GM23248 (cell line): ENCODE results near the gene CITED4. TPM values are rescaled to one million over a fixed set of nuclear protein-coding genes. Genes with fewer than 3 reads are reported as not detected.

Experiments
- DNase-seq: peaks from one replicate; pipeline ENCODE4 v3.0.0-alpha.2; 2015
- H2AFZ ChIP-seq: fragments of 200-600 bp; sonication (generic); 2 replicates; pipeline ENCODE4 v1.6.1; 2016; ENCODE audit warnings: antibody characterized with exemption
- H3F3A ChIP-seq: fragments of 200-600 bp; sonication (generic); 2 replicates; pipeline ENCODE4 v1.6.1; 2016; ENCODE audit warnings: mild to moderate bottlenecking, antibody characterized with exemption, mixed run types; ENCODE audit not compliant: insufficient read depth
- H3K27ac ChIP-seq: fragments of 200-600 bp; sonication (generic); 2 replicates; pipeline ENCODE4 v1.5.1; 2016; ENCODE audit warnings: mild to moderate bottlenecking
- H3K27me3 ChIP-seq: fragments of 200-600 bp; sonication (generic); replicated peaks from 2 replicates; pipeline ENCODE4 v1.6.1; 2016; ENCODE audit warnings: mild to moderate bottlenecking; ENCODE audit not compliant: insufficient read depth
- H3K36me3 ChIP-seq: fragments of 200-600 bp; sonication (generic); 2 replicates; pipeline ENCODE4 v1.6.1; 2016; ENCODE audit warnings: low read depth, mild to moderate bottlenecking
- H3K4me1 ChIP-seq: fragments of 200-600 bp; sonication (generic); 2 replicates; pipeline ENCODE4 v1.6.1; 2016; ENCODE audit warnings: mild to moderate bottlenecking; ENCODE audit not compliant: insufficient read depth
- H3K4me2 ChIP-seq: fragments of 200-600 bp; sonication (generic); one replicate; pipeline ENCODE4 v1.6.1; 2016; ENCODE audit warnings: mild to moderate bottlenecking; ENCODE audit not compliant: unreplicated experiment
- H3K4me3 ChIP-seq: fragments of 200-600 bp; sonication (generic); 2 replicates; pipeline ENCODE4 v1.5.1; 2016; ENCODE audit warnings: mild to moderate bottlenecking
- H3K79me2 ChIP-seq: fragments of 200-600 bp; sonication (generic); 2 replicates; pipeline ENCODE4 v1.6.1; 2016; ENCODE audit warnings: mild to moderate bottlenecking; ENCODE audit not compliant: insufficient read depth
- H3K9ac ChIP-seq: fragments of 200-600 bp; sonication (generic); 2 replicates; pipeline ENCODE4 v1.6.1; 2016; ENCODE audit warnings: mild to moderate bottlenecking
- H3K9me2 ChIP-seq: fragments of 200-600 bp; sonication (generic); 2 replicates; pipeline ENCODE4 v1.6.1; 2016; ENCODE audit warnings: mixed run types, mild to moderate bottlenecking, moderate library complexity; ENCODE audit not compliant: insufficient read depth
- H3K9me3 ChIP-seq: fragments of 200-600 bp; sonication (generic); one replicate; pipeline ENCODE4 v1.6.1; 2017; ENCODE audit warnings: low read depth
- H4K20me1 ChIP-seq: fragments of 200-600 bp; sonication (generic); 2 replicates; pipeline ENCODE4 v1.6.0; 2016; ENCODE audit not compliant: insufficient read depth
- EZH2 ChIP-seq: fragments of 200-600 bp; sonication (generic); IDR thresholded peaks from 2 replicates; pipeline ENCODE4 v1.6.1; 2018; ENCODE audit warnings: antibody characterized with exemption, mild to moderate bottlenecking; ENCODE audit not compliant: insufficient read depth, poor library complexity, severe bottlenecking
- EZH2phosphoT487 ChIP-seq: fragments of 200-600 bp; sonication (generic); IDR thresholded peaks from 2 replicates; pipeline ENCODE4 v1.6.1; 2018; ENCODE audit warnings: antibody characterized with exemption, moderate library complexity, mild to moderate bottlenecking, low read depth; ENCODE audit not compliant: insufficient read depth
- WGBS, 2 experiments: methylation state at CpG; one replicate each; pipeline ENCODE4 v1.1.6; 2015 to 2017; ENCODE audit warnings: low lambda C conversion rate in 2 of 2, low coverage in 1 of 2; ENCODE audit errors: missing lambda C conversion rate in 2 of 2; 5-methylcytosine and 5-hydroxymethylcytosine counted together
- in situ Hi-C: fragments of 300-500 bp; cut with MboI; formaldehyde crosslinking; loops from 2 replicates; pipeline ENCODE4 v1.15.0; 2020
- polyA plus RNA-seq: library from polyadenylated mRNA; unstranded; fragments of >200 nt; fragmentation: Nextera tagmentation; extraction: Ambion mirVana; gene quantifications from 2 replicates; pipeline ENCODE4 v1.2.1, GENCODE V29; 2016
- total RNA-seq: library from RNA; depleted of rRNA; stranded (reverse); fragments of >200 nt; shearing (Covaris generic); gene quantifications from 2 replicates; pipeline ENCODE4 v1.2.3, GENCODE V29; 2014

CITED4 gene
- total and polyA plus RNA-seq, 2 experiments from 2014 or later, result not detected

GRCh38 chr1:40844079-40844478 is 18.1 kb downstream of the CITED4 start:
- Histone ChIP-seq H4K20me1 (no peaks in the 10 kb centered on the region), H3K9me2 (no peaks in the 10 kb centered on the region), H3K4me2 (no peak overlapping the region), H3K27ac (no peak overlapping the region), H3K4me3 (no peak overlapping the region), H3K9me3 (no peaks in the 10 kb centered on the region), H3K4me1 (no peaks in the 10 kb centered on the region), H3K79me2 (no peaks in the 10 kb centered on the region), H2AFZ (no peak overlapping the region), H3K27me3 (peaks cover 5% of the 10 kb centered on the region; the same call in 1 of the 2 replicates), H3F3A (no peaks in the 10 kb centered on the region), H3K36me3 (no peaks in the 10 kb centered on the region), H3K9ac (no peak overlapping the region)
- in situ Hi-C loops, result loop anchor here (10.0 kb wide), 1 partner anchor 229 kb away; no protein-coding TSS in a partner anchor
- 69 to 80% methylated on average over 5 of the region's 5 CpGs for WGBS, 2 experiments
- no peak for DNase-seq
- TF ChIP-seq EZH2, result no peak
- no peak for TF ChIP-seq EZH2phosphoT487

GRCh38 chr1:40842691-40843090 is 19.5 kb downstream of the CITED4 start:
- no peak overlapping the region for H3K4me2 ChIP-seq
- no peaks in the 10 kb centered on the region for H3F3A ChIP-seq
- H3K9me2 ChIP-seq, result no peaks in the 10 kb centered on the region
- H3K9me3 ChIP-seq, result no peaks in the 10 kb centered on the region
- H2AFZ ChIP-seq, result no peak overlapping the region
- WGBS, 2 experiments, result 90 to 94% methylated on average over 3 of the region's 3 CpGs
- no peak for DNase-seq
- H3K27me3 ChIP-seq, result peaks cover 5% of the 10 kb centered on the region; the same call in 1 of the 2 replicates
- TF ChIP-seq EZH2, result no peak
- no peak for TF ChIP-seq EZH2phosphoT487
- H3K4me1 ChIP-seq, result no peaks in the 10 kb centered on the region
- no peaks in the 10 kb centered on the region for H3K36me3 ChIP-seq
- in situ Hi-C loops, result loop anchor here (10.0 kb wide), 1 partner anchor 228 kb away; no protein-coding TSS in a partner anchor
- no peaks in the 10 kb centered on the region for H3K79me2 ChIP-seq
- no peak overlapping the region for H3K9ac ChIP-seq
- no peak overlapping the region for H3K4me3 ChIP-seq
- H4K20me1 ChIP-seq, result no peaks in the 10 kb centered on the region
- H3K27ac ChIP-seq, result no peak overlapping the region

GRCh38 chr1:40842207-40842606 is 20.0 kb downstream of the CITED4 start:
- no peaks in the 10 kb centered on the region for H3K4me1 ChIP-seq
- peaks cover 7% of the 10 kb centered on the region for H3K27me3 ChIP-seq
- no peaks in the 10 kb centered on the region for H3F3A ChIP-seq
- H3K4me2 ChIP-seq, result no peak overlapping the region
- H3K9me3 ChIP-seq, result no peaks in the 10 kb centered on the region
- H3K36me3 ChIP-seq, result no peaks in the 10 kb centered on the region
- H3K27ac ChIP-seq, result no peak overlapping the region
- in situ Hi-C loops, result loop anchor here (10.0 kb wide), 1 partner anchor 227 kb away; no protein-coding TSS in a partner anchor
- H2AFZ ChIP-seq, result no peak overlapping the region
- no peak for DNase-seq
- TF ChIP-seq EZH2phosphoT487 (no peak), EZH2 (no peak)
- H4K20me1 ChIP-seq, result no peaks in the 10 kb centered on the region
- no peaks in the 10 kb centered on the region for H3K79me2 ChIP-seq
- no peak overlapping the region for H3K4me3 ChIP-seq
- WGBS, 2 experiments, result 39 to 44% methylated on average over 4 of the region's 4 CpGs
- no peaks in the 10 kb centered on the region for H3K9me2 ChIP-seq
- H3K9ac ChIP-seq, result no peak overlapping the region

- Histone ChIP-seq H3K79me2 (no peaks in the 10 kb centered on the region), H3K4me2 (no peak overlapping the region), H3K27me3 (peaks cover 13% of the 10 kb centered on the region), H3K9me3 (no peaks in the 10 kb centered on the region), H3K4me1 (no peaks in the 10 kb centered on the region), H3K4me3 (no peak overlapping the region), H3K27ac (no peak overlapping the region), H3K9me2 (no peaks in the 10 kb centered on the region), H3F3A (no peaks in the 10 kb centered on the region), H2AFZ (no peak overlapping the region), H4K20me1 (no peaks in the 10 kb centered on the region), H3K36me3 (no peaks in the 10 kb centered on the region), H3K9ac (no peak overlapping the region)
- no peak for DNase-seq
- in situ Hi-C loops, result loop anchor here (10.0 kb wide), 1 partner anchor 227 kb away; no protein-coding TSS in a partner anchor
- WGBS, 2 experiments, result 90 to 93% methylated on average over 7 of the region's 7 CpGs
- TF ChIP-seq EZH2, result no peak
- no peak for TF ChIP-seq EZH2phosphoT487
These were observed 20.6 kb downstream of the CITED4 start for GRCh38 chr1:40841602-40842001.
